Progenitor cell of endocrine pancreas (in vitro differentiated cells): Measurements from ENCODE around the gene COL5A3. TPM values are rescaled to one million over a fixed set of nuclear protein-coding genes. Genes with fewer than 3 reads are reported as not detected.

Experiments
- DNase-seq: peaks from one replicate; pipeline ENCODE4 v3.0.0; 2021; ENCODE audit warnings: low spot score; ENCODE audit not compliant: unreplicated experiment
- H3K27ac Mint-ChIP-seq: 2 replicates; pipeline ENCODE4 v1.8.0; 2021; ENCODE audit warnings: mild to moderate bottlenecking, moderate library complexity, mixed read lengths
- H3K27me3 Mint-ChIP-seq: 2 replicates; pipeline ENCODE4 v1.8.0; 2021; ENCODE audit warnings: mixed read lengths
- H3K36me3 Mint-ChIP-seq: 2 replicates; pipeline ENCODE4 v1.8.0; 2022; ENCODE audit warnings: mixed read lengths; ENCODE audit not compliant: insufficient read depth
- H3K4me1 Mint-ChIP-seq: 2 replicates; pipeline ENCODE4 v1.8.0; 2021; ENCODE audit warnings: low read depth, mixed read lengths
- H3K4me3 Mint-ChIP-seq: 2 replicates; pipeline ENCODE4 v1.8.0; 2021; ENCODE audit warnings: low read depth, mild to moderate bottlenecking, moderate library complexity, mixed read lengths
- H3K9me3 Mint-ChIP-seq: 2 replicates; pipeline ENCODE4 v1.8.0; 2021; ENCODE audit warnings: low read depth, mixed read lengths
- CTCF ChIP-seq: fragments of 200-600 bp; sonication (generic); IDR thresholded peaks from one replicate; pipeline ENCODE4 v1.5.0; 2021; ENCODE audit warnings: antibody characterized with exemption, mild to moderate bottlenecking; ENCODE audit not compliant: unreplicated experiment
- total RNA-seq: library from RNA; stranded (reverse); gene quantifications from 2 replicates; pipeline ENCODE4 v1.2.1, GENCODE V29; 2021

Gene COL5A3
- total RNA-seq, 1 donor from 2014 or later: 0.05 TPM

DNA sequence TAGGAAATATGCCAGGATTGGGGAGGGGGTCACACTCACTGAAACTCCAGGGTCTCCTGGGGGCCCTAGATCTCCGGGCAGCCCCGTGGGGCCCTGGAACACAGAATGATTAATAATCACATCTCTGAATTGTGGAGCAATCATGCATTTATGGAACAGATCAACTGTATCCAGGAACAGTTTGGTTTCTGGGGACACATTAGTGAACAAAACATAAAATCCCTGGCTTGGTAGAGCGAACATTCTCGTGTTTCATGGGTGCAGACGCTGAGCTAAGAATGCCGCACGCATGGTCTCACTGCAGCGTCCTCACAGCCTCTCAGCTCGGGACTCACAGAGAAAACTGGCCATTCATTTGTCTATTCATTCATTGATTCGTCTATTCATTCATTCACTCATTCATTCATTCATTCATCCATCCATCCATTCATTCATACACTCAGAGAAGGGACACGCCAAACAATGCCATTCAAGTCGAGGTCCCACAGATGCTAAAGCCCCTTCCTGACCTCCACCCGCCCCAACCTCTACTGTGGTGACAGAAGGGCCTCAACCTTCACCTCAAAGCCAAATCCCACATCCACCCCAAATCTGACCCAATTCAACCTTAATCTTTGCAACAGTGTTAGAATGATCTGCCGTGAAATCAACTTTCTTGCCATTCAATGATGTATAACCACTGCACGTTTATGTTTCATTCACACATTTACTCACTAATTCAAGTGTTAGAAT, 39.0 kb downstream of the COL5A3 start:
- no peak for TF ChIP-seq CTCF
- Mint-ChIP-seq H3K27ac (no peak overlapping the region), H3K4me1 (no peaks in the 10 kb centered on the region), H3K36me3 (no peaks in the 10 kb centered on the region), H3K4me3 (no peak overlapping the region), H3K9me3 (no peaks in the 10 kb centered on the region), H3K27me3 (peaks cover 44% of the 10 kb centered on the region)
- DNase-seq: no peak

DNA sequence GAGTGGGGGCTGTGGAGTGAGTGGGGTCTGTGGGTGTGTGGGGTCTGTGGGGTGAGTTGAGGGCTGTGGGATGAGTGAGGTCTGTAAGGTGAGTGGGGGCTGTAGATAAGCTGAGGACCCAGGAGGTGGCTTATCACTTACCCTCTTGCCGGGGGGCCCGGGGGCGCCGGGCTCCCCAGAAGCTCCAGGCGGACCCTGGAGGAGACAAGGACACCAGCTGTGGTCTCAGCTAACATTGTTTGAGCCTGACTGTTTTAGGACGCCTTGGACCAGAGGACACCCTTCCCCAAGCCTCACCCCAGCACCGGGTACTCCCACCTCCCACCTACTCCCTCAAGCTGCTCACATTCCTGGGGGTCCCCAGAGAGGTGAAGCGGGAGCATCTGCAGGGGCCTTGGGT, 39.8 kb downstream of the COL5A3 start:
- no peak overlapping the region for H3K27ac Mint-ChIP-seq
- no peaks in the 10 kb centered on the region for H3K36me3 Mint-ChIP-seq
- H3K4me1 Mint-ChIP-seq: no peaks in the 10 kb centered on the region
- no peak overlapping the region for H3K4me3 Mint-ChIP-seq
- no peaks in the 10 kb centered on the region for H3K9me3 Mint-ChIP-seq
- no peak for TF ChIP-seq CTCF
- DNase-seq: no peak
- H3K27me3 Mint-ChIP-seq: peaks cover 51% of the 10 kb centered on the region

DNA sequence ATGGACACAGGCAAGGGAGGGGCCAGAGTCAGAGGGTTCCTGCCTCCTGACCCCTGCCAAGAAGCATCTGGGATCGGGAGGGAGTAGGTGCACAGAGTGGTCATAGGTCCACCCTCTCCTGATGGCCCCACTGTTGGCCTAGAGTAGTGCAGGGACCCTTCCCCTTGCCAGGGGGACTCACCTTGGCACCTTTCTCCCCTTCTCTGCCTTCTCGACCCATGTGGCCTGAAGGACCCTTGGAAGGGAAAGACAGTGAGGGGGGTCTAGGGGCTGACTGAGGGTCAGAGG, 40.7 kb downstream of the COL5A3 start:
- Mint-ChIP-seq H3K9me3 (no peaks in the 10 kb centered on the region), H3K36me3 (no peaks in the 10 kb centered on the region), H3K4me3 (no peak overlapping the region), H3K27me3 (peaks cover 55% of the 10 kb centered on the region), H3K27ac (no peak overlapping the region), H3K4me1 (no peaks in the 10 kb centered on the region)
- DNase-seq: no peak
- no peak for TF ChIP-seq CTCF

DNA sequence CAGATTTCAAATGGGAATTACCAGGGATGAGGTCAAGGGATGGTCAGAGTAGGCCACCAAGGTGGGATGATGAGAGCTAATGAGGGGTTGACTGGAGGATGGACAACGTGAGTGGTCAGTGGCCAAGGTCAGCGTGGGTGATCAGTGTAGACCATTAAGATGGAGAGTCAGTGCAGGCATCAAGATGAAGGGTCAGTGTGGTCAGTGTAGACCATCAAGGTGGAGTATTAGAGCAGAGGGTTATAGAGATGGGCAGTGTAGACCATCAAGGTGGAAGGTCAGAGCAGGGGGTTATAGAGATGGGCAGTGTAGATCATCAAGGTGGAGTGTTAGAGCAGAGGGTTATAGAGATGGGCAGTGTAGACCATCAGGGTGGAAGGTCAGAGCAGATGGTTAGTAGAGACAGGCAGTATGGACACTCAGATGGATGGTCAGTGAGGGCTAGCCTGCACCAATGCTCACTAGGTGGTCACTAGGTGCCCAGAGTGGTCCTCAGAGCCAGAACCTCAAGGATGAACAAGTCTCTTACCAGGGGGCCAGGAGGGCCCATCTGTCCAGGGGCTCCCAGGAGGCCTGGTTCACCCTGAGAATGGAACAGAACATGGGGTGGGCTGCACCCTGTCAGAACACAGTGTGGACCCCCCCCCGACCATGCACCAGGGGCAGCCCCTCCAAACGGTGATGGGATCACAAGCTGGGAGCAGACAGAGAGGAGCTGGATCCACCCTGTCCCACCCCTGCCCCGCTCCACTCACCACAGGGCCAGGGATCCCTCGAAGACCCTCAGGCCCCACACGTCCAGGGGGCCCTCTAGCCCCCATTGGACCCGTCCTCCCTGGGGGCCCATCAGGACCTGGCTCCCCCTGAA, 41.2 kb downstream of the COL5A3 start:
- H3K9me3 Mint-ChIP-seq: no peaks in the 10 kb centered on the region
- no peaks in the 10 kb centered on the region for H3K4me1 Mint-ChIP-seq
- no peak for DNase-seq
- peaks cover 55% of the 10 kb centered on the region for H3K27me3 Mint-ChIP-seq
- H3K36me3 Mint-ChIP-seq: no peaks in the 10 kb centered on the region
- no peak overlapping the region for H3K4me3 Mint-ChIP-seq
- no peak for TF ChIP-seq CTCF
- no peak overlapping the region for H3K27ac Mint-ChIP-seq

DNA sequence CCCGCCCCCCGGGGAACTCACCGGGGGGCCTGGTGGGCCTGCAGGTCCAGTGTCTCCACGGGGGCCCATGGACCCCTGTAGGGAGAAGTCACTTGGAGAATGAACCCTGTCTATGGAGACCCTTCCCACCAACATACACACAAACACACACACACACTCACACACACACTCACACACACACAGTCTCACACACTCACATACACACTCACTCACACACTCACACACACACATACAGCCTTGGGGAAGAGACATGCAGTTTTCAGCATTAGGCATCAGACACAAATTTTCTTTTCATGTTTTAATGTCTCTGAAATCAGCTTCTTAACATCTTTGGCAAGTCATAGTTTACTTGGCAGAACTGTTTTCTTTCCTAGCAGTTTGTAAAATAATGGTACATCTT, 43.0 kb downstream of the COL5A3 start:
- H3K4me3 Mint-ChIP-seq: no peak overlapping the region
- no peak overlapping the region for H3K27ac Mint-ChIP-seq
- TF ChIP-seq CTCF: no peak
- no peak for DNase-seq
- no peaks in the 10 kb centered on the region for H3K4me1 Mint-ChIP-seq
- no peaks in the 10 kb centered on the region for H3K36me3 Mint-ChIP-seq
- H3K9me3 Mint-ChIP-seq: no peaks in the 10 kb centered on the region
- peaks cover 66% of the 10 kb centered on the region for H3K27me3 Mint-ChIP-seq
